GM23338 (cell line): ENCODE measurements around the gene GPRC5B. TPM values are rescaled to one million over a fixed set of nuclear protein-coding genes. Genes with fewer than 3 reads are reported as not detected.

ENCODE experiments used
- ATAC-seq: fragments of 200-7000 bp; cut with Tn5 transposase; 3 replicates; pipeline ENCODE4 v1.9.1; 2020
- DNase-seq: peaks from one replicate; pipeline ENCODE4 v3.0.0-alpha.2; 2015; ENCODE audit warnings: low spot score
- H2AFZ ChIP-seq: fragments of 200-600 bp; sonication (generic); 2 replicates; pipeline ENCODE4 v1.8.0; 2016; ENCODE audit warnings: antibody characterized with exemption, mild to moderate bottlenecking, moderate library complexity
- H3F3A ChIP-seq: fragments of 200-600 bp; sonication (generic); replicated peaks from 2 replicates; pipeline ENCODE4 v1.8.0; 2017; ENCODE audit warnings: antibody characterized with exemption, mixed run types, low read depth
- H3K27ac ChIP-seq: fragments of 200-600 bp; sonication (generic); 2 replicates; pipeline ENCODE4 v1.6.1; 2016; ENCODE audit warnings: low read depth
- H3K27me3 ChIP-seq: fragments of 200-600 bp; sonication (generic); 2 replicates; pipeline ENCODE4 v1.8.0; 2016; ENCODE audit warnings: mild to moderate bottlenecking, mixed run types, moderate library complexity; ENCODE audit not compliant: insufficient read depth
- H3K36me3 ChIP-seq: fragments of 200-600 bp; sonication (generic); 2 replicates; pipeline ENCODE4 v1.8.0; 2016; ENCODE audit warnings: mild to moderate bottlenecking; ENCODE audit not compliant: insufficient read depth
- H3K4me1 ChIP-seq: fragments of 200-600 bp; sonication (generic); 2 replicates; pipeline ENCODE4 v1.8.0; 2016; ENCODE audit warnings: mild to moderate bottlenecking, moderate library complexity; ENCODE audit not compliant: insufficient read depth
- H3K4me2 ChIP-seq: fragments of 200-600 bp; sonication (generic); 2 replicates; pipeline ENCODE4 v1.7.1; 2017; ENCODE audit warnings: mixed run types
- H3K4me3 ChIP-seq: fragments of 200-600 bp; sonication (generic); 2 replicates; pipeline ENCODE4 v1.6.1; 2016; ENCODE audit warnings: mixed run types
- H3K79me2 ChIP-seq: fragments of 200-600 bp; sonication (generic); replicated peaks from 2 replicates; pipeline ENCODE4 v1.8.0; 2017; ENCODE audit warnings: mild to moderate bottlenecking; ENCODE audit not compliant: insufficient read depth
- H3K9me2 ChIP-seq: fragments of 200-600 bp; sonication (generic); 2 replicates; pipeline ENCODE4 v1.8.0; 2017; ENCODE audit not compliant: insufficient read depth
- H4K20me1 ChIP-seq: fragments of 200-600 bp; sonication (generic); replicated peaks from 2 replicates; pipeline ENCODE4 v1.8.0; 2017; ENCODE audit warnings: mild to moderate bottlenecking; ENCODE audit not compliant: insufficient read depth
- H3K27ac Mint-ChIP-seq: 2 replicates; pipeline ENCODE4 v1.8.0; 2020; ENCODE audit warnings: inconsistent platforms, mild to moderate bottlenecking, moderate library complexity, mixed read lengths
- H3K27me3 Mint-ChIP-seq: 3 replicates; pipeline ENCODE4 v1.8.0; 2022; ENCODE audit warnings: low read depth, mild to moderate bottlenecking, moderate library complexity, mixed read lengths, inconsistent platforms; ENCODE audit not compliant: insufficient read depth, poor library complexity
- H3K36me3 Mint-ChIP-seq: 3 replicates; pipeline ENCODE4 v1.8.0; 2021; ENCODE audit warnings: low read depth, mild to moderate bottlenecking, inconsistent platforms, moderate library complexity, mixed read lengths
- H3K4me1 Mint-ChIP-seq: 3 replicates; pipeline ENCODE4 v1.8.0; 2020; ENCODE audit warnings: mild to moderate bottlenecking, inconsistent platforms, mixed read lengths
- H3K4me3 Mint-ChIP-seq: 3 replicates; pipeline ENCODE4 v1.8.0; 2021; ENCODE audit warnings: moderate library complexity, mild to moderate bottlenecking, inconsistent platforms, mixed read lengths
- H3K9me3 Mint-ChIP-seq: 3 replicates; pipeline ENCODE4 v1.8.0; 2020; ENCODE audit warnings: moderate library complexity, mild to moderate bottlenecking, inconsistent platforms, mixed read lengths
- CTCF ChIP-seq, 2 experiments: fragments of 200-600 bp in 1 of 2; sonication (generic) in 1 of 2; conservative IDR thresholded peaks; 2 replicates each; pipeline versions ENCODE4 v1.5.1 to v1.6.1; 2016 to 2017; ENCODE audit warnings: antibody characterized with exemption in 2 of 2, low read depth in 2 of 2, mild to moderate bottlenecking in 2 of 2, moderate library complexity in 1 of 2
- NANOG ChIP-seq: IDR thresholded peaks from 2 replicates; pipeline ENCODE4 v1.6.1; 2016; ENCODE audit warnings: antibody characterized with exemption, borderline replicate concordance
- STAT1 ChIP-seq: IDR thresholded peaks from one replicate; pipeline ENCODE4 v1.6.1; 2016; ENCODE audit warnings: antibody characterized with exemption; ENCODE audit not compliant: unreplicated experiment
- ZNF114 ChIP-seq: fragments of 250-450 bp; sonication (Bioruptor Pico); IDR thresholded peaks from 2 replicates; pipeline ENCODE4 v1.5.0; 2020; ENCODE audit warnings: mild to moderate bottlenecking, moderate library complexity
- ZNF331 ChIP-seq: fragments of 250-450 bp; sonication (Bioruptor Pico); IDR thresholded peaks from 2 replicates; pipeline ENCODE4 v1.5.0; 2020; ENCODE audit warnings: low read depth, mild to moderate bottlenecking, moderate library complexity
- ZNF462 ChIP-seq: fragments of 250-450 bp; sonication (Bioruptor Pico); IDR thresholded peaks from 2 replicates; pipeline ENCODE4 v1.5.0; 2020; ENCODE audit warnings: mild to moderate bottlenecking, moderate library complexity
- polyA plus RNA-seq: library from polyadenylated mRNA; unstranded; fragments of >200 nt; fragmentation: Nextera tagmentation; extraction: Ambion mirVana; gene quantifications from 2 replicates; pipeline ENCODE4 v1.2.1, GENCODE V29; 2016
- total RNA-seq: library from RNA; depleted of rRNA; stranded (reverse); fragments of >200 nt; shearing (Covaris generic); gene quantifications from 2 replicates; pipeline ENCODE4 v1.2.3, GENCODE V29; 2014

GPRC5B gene
- total and polyA plus RNA-seq, 2 experiments from 2014 or later = 70.9 to 82.5 TPM

DNA sequence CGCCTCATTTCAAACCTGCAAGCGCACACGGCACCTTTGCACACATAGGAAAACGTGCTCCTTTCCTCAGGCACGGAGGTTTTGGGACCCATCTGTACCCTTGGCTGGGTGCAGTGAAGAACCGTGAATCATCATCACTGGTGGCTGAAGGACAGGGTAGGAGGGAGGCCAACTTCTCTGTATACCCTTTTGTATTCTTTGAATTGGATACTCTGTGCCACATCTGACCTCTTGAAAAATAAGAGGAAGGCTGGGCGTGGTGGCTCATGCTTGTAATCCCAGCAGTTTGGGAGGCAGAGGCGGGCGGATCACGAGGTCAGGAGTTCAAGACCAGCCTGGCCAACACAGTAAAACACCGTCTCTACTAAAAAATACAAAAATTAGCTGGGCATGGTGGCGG lies 11.7 kb downstream of the GPRC5B start (continued):
- TF ChIP-seq ZNF462 (no peak), ZNF331 (CRISPR knock-in tag) (no peak), STAT1 (no peak)

DNA sequence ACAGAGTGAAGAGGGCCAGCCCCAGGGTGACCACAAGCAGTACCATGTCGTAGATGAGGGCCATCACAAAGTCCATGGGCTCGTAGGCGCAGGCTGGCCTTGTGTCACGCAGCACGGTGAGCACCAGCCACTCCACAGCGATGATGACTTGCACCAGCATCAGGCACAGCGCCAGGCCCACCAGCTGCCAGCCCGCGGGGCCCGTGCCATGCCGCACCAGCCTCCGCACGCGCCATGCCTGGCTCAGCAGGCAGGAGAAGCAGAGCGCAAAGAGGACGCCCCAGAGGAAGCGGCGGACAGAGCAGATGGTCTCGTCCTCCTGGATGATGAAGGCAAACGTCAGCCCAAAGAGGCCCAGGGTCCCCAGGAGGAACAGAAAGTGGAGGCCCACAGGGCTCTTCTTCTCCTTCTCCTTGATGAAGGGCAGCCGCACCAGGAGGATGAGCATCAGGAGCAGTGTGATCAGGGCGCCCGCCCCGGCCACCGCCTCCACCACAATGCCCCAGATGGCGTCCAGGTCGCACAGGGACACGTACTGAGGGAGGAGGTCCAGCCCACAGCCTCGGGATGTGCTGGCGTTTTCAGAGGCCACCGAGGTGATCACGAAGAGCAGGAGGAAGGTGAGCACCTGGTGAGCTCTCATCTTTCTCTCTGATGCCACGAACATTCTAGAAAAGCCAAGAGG lies 12.3 kb downstream of the GPRC5B start:
- no peak overlapping the region for H3K27ac ChIP-seq
- Mint-ChIP-seq H3K27me3 (peaks cover 18% of the 10 kb centered on the region), H3K4me3 (no peak overlapping the region), H3K9me3 (no peaks in the 10 kb centered on the region), H3K4me1 (peaks cover 30% of the 10 kb centered on the region), H3K36me3 (peaks cover 79% of the 10 kb centered on the region), H3K27ac (no peak overlapping the region)
- H3K4me1 ChIP-seq = peaks cover 22% of the 10 kb centered on the region
- no peak for TF ChIP-seq CTCF (conservative IDR thresholded peaks at IDR 0.05; ENCODE audit: low read depth in 2 of 2)
- TF ChIP-seq NANOG = no peak
- no peak for TF ChIP-seq ZNF114 (CRISPR knock-in tag)
- no peak overlapping the region for H3K4me3 ChIP-seq
- H3K36me3 ChIP-seq = peaks cover 20% of the 10 kb centered on the region
- no peaks in the 10 kb centered on the region for H3F3A ChIP-seq
- H4K20me1 ChIP-seq = peaks cover 50% of the 10 kb centered on the region
- H3K27me3 ChIP-seq = no peaks in the 10 kb centered on the region
- no peak for ATAC-seq
- H2AFZ ChIP-seq = no peak overlapping the region
- no peak for DNase-seq
- peaks cover 98% of the 10 kb centered on the region for H3K79me2 ChIP-seq
- no peaks in the 10 kb centered on the region for H3K9me2 ChIP-seq
- no peak overlapping the region for H3K4me2 ChIP-seq
